ENCODE data around the gene PCDH9. TPM values are rescaled to one million over a fixed set of nuclear protein-coding genes. Genes with fewer than 3 reads are reported as not detected.

PCDH9 gene
- total RNA-seq, 1 experiment from 2014 or later = under 0.01 TPM

- no peak for DNase-seq (ENCODE audit: low read depth)
These were observed 193.3 kb downstream of the PCDH9 start for GRCh38 chr13:67036699-67037457.

DNA sequence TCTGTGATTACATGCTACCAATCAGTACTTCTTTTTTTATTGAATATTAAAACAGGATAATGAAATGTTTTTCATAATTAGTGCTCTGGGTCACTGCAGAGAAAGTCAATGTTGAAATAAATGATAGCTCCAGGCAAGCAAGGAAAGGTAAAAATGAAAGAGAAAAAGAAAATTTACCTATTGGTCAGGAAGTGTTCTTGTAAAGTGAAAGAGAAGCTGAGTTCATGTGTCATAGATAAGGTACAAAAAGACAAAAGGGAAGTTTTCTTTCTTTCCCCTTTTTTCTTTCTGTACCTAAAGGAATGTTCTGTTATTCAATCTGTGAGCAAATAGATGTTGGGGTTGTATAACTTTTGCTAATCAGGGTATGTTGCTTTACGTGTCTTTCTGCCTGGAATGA lies 197.0 kb downstream of the PCDH9 start:
- DNase-seq (ENCODE audit: low read depth) = no peak

- DNase-seq (ENCODE audit: low read depth) = peak; percentile 57
These were observed 206.8 kb downstream of the PCDH9 start for GRCh38 chr13:67023130-67023876.

DNA sequence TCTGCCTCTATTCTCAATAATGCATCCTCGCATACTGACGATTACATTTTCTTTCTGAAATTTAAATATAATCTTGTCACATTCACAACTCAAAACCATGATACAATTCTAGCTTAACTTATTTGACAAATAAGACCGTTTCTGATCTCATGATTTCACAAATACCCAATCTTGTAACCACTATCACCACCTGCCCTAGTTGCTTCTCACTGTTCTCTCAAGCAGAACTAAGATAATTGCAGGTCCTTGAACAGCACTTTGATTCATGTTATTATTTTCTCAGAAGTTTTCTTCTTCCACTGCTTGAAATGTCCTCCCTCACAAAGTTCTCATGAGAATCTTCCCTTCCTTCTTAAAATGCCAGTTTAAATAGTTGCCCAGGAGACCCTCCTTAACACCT lies 211.4 kb downstream of the PCDH9 start:
- no peak for DNase-seq (ENCODE audit: low read depth)

- no peak for DNase-seq (ENCODE audit: low read depth)
These were observed 212.9 kb downstream of the PCDH9 start for GRCh38 chr13:67017276-67017675.

GRCh38 chr13:67015976-67016600 lies 214.0 kb downstream of the PCDH9 start:
- DNase-seq (ENCODE audit: low read depth) = no peak

DNA sequence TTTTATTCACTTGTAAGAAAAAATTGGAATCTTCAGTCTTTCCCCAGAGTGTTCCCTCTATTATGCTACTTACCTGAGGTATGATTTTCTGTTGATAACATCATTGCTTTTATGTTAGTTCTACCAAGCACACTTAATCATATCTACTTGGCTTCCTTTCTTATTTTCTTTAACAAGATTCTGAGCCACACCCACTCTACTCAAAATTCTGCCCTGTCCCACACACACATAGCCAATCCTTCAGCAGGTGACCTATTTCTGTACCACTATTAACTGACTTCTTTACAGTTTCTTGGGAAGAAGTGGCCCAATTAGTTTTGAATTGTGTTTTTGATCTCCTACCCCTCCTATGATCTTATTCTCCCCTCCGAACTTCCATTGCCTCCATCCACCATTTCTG lies 215.7 kb downstream of the PCDH9 start:
- no peak for DNase-seq (ENCODE audit: low read depth)

DNA sequence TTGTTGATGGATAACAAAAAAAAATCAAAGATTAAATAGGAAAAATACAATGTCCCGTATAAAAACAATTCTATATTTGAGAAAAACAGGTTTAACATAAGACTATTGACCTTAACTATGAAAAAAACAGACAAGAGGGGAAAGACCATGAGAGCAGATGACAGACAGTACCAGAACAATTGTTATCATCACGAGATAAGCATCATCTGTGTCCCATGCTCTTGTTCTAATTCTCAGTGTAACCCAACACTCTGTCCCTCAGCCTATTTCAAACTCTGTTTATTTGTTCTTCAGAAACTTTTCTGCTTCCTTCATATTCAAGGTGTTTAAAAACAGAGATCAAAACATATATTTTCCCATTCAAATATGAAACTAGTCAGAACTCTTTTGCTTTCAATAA lies 216.4 kb downstream of the PCDH9 start:
- no peak for DNase-seq (ENCODE audit: low read depth)

- no peak for DNase-seq (ENCODE audit: low read depth)
These were observed 222.0 kb downstream of the PCDH9 start for GRCh38 chr13:67008075-67008668.

- DNase-seq (ENCODE audit: low read depth) = no peak
These were observed 225.6 kb downstream of the PCDH9 start for GRCh38 chr13:67004511-67004910.

DNA sequence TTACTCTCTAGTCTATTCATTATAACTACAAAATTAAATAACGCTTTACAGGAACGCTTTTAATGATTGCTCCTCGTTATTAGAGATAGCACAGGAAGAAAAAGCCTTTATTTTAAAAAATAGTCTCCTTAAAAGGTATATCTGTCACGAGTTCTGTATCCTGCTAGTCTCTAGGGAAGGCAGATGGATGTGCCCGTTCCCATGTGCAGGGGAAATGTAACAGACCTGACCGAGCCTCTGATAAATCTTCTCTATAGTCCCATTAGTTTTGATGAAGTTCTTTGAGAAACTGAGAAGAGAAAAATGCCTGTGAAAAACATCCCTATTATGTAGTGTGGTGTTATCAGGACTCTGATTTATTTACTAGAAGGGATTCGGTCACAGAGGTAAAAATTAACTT lies 226.4 kb downstream of the PCDH9 start:
- DNase-seq (ENCODE audit: low read depth) = no peak

DNA sequence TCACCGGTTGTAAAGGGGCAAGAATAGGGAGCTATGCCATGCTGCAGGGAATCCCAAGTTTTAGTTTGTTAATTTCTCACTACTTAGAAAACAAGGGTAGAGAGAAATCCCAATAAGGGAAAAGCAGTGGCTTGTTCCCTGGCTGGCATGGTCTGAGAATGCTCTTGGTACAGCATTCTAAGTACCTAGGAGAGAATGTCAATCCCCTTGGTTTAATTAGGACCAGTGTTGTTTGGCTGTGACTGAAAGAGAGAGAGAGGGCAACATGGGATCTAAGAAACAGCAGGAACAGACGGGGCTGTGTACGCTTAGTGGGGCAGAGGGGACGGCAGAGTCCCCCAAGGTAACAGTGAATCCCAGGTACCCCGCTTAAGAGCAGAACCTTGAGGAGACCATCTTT lies 228.8 kb downstream of the PCDH9 start:
- DNase-seq (ENCODE audit: low read depth) = no peak

DNA sequence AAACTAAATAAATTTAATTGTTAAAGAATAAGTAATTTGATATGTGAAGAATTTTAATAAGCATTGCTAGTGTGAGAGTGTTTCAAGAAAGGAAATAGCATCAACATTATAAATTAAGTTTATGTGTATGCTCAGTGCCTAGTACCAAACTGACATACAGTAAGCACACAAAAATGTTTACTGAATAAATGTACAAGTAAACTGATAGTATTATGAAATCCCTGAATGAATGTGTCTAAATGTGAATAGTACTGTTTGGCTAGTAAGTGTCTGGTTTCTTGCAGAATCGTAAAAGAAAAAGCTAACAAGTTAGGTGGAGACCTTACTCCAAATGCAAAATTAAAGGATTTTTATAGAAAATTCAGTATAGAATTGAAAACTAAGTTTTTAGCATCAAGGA lies 233.6 kb downstream of the PCDH9 start:
- no peak for DNase-seq (ENCODE audit: low read depth)

DNA sequence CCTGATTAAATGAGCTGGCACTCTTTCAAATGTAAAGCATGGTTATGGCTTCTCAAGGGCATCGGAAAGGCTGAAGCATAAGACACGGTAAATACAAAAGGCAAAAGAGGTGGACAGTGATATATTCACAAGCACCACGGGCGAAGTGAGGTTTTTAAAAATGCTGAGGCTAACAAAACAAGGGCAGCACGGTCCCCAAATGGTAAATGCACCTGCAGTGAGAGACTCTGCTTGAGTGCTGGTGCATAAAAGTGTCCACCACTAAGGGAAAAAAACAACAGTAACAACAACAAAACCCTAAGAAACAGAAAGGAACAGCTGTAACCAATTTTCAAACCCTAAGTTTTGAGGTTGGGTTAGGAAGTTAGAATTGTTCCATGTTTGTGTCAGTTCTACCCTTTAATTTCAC lies 234.9 kb downstream of the PCDH9 start:
- DNase-seq (ENCODE audit: low read depth) = no peak

DNA sequence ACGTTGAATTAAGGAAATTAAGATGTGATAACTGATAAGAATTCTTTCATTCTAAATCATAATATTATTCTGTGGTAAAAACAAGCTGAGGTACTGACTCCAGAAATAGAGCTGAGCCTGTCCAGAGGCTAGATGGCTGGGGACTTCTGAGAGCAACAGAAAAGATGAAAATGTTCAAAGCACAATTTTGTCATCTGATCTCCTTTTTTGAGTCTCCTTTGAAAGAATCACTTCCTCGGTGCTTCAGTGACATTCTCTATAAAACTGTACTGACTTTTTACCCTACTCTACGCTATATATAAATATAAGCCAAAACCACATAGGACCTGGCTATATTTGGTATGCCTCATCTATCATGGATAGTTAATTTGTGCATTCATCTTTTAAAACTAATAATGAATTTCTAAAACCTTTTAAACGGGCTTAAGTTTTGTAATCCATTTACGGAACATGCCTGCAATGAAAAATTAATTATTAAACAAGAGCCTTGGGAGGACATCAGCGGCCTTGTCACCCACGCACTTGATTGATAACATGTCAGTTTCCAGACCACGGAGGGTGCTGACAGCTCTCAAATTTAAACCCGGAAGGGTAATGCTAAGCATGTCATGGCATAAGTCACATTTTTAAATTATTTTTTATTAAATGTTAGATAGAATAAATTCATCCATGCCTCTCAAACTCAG lies 235.5 kb downstream of the PCDH9 start:
- DNase-seq (ENCODE audit: low read depth) = no peak

DNA sequence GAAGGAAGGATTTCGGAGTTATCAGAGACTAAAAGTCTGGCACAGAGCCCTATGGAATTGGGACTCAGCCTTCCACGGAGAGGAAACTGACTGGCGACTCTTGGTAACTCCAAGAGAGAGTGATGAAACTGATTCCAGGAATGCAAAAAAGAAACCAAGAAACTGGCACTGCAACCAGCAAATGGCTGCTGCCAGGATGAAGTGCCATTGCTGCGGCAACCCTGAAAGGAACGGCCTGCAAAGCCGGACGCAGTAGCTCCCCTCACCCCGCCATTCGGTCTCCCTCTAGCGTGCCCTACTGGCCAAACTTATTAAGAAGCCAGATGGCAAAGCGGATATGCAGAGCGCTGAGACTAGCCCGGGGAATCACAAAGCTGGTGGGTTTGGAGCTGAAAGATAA lies 236.0 kb downstream of the PCDH9 start:
- DNase-seq (ENCODE audit: low read depth) = peak; percentile 34

GRCh38 chr13:66992719-66993118 lies 237.4 kb downstream of the PCDH9 start:
- DNase-seq (ENCODE audit: low read depth) = no peak

GRCh38 chr13:66992183-66992582 lies 238.0 kb downstream of the PCDH9 start:
- peak; percentile 17 for DNase-seq (ENCODE audit: low read depth)

- no peak for DNase-seq (ENCODE audit: low read depth)
These were observed 245.9 kb downstream of the PCDH9 start for GRCh38 chr13:66984241-66984640.

DNA sequence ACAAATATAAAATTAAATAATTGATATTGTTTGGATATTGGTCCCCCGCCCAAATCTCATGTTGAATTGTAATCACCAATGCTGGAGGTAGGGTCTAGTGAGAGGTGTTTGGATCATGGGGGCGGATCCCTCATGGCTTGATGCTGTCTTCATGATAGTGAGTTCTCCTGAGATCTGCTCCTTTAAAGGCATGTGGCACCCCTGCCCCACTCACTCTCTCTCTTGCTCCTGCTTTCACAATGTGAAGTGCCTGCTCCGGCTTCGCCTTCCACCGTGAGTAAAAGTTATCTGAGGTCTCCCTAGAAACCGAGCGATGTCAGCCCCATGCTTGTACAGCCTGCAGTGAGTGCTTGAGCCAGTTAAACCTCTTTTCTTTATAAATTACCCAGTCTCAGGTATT lies 248.2 kb downstream of the PCDH9 start:
- DNase-seq (ENCODE audit: low read depth) = no peak

- DNase-seq (ENCODE audit: low read depth) = no peak
These were observed 253.0 kb downstream of the PCDH9 start for GRCh38 chr13:66977161-66977560.

- DNase-seq (ENCODE audit: low read depth) = no peak
These were observed 255.2 kb downstream of the PCDH9 start for GRCh38 chr13:66974889-66975288.

Data from Daoy (cell line).